BLaER1 (cell line): ENCODE results near the gene TMEM80.
"Not testable (repeated sequence)": the region's sequence is repeated elsewhere in the genome, so short reads cannot be mapped to it uniquely, and the experiment has no call there.

ENCODE experiments used
- H3K27ac ChIP-seq: shearing (Covaris generic); formaldehyde crosslinking; 2 replicates; pipeline ENCODE4 v1.8.1; 2022
- H3K27me3 ChIP-seq: shearing (Covaris generic); formaldehyde crosslinking; 2 replicates; pipeline ENCODE4 v1.8.1; 2022
- H3K36me3 ChIP-seq: shearing (Covaris generic); formaldehyde crosslinking; 2 replicates; pipeline ENCODE4 v1.8.1; 2022
- H3K4me1 ChIP-seq: shearing (Covaris generic); formaldehyde crosslinking; 2 replicates; pipeline ENCODE4 v1.8.1; 2022
- H3K4me2 ChIP-seq: shearing (Covaris generic); formaldehyde crosslinking; 2 replicates; pipeline ENCODE4 v1.8.1; 2022
- H3K4me3 ChIP-seq: shearing (Covaris generic); formaldehyde crosslinking; 2 replicates; pipeline ENCODE4 v1.8.1; 2022
- H3K9ac ChIP-seq: shearing (Covaris generic); formaldehyde crosslinking; 2 replicates; pipeline ENCODE4 v1.8.1; 2022
- H3K9me3 ChIP-seq: shearing (Covaris generic); formaldehyde crosslinking; 2 replicates; pipeline ENCODE4 v1.8.1; 2022
- H4K20me1 ChIP-seq: shearing (Covaris generic); formaldehyde crosslinking; 2 replicates; pipeline ENCODE4 v1.8.1; 2022
- Cebpa-rat ChIP-seq: shearing (Covaris generic); IDR thresholded peaks from 2 replicates; pipeline ENCODE4 v1.8.1; 2022

Gene TMEM80

GRCh38 chr11:678297-678696 lies 17.3 kb upstream of the TMEM80 start:
- H3K36me3 ChIP-seq, result peaks cover 88% of the 10 kb centered on the region
- TF ChIP-seq Cebpa-rat, result no peak
- H4K20me1 ChIP-seq, result peaks cover 19% of the 10 kb centered on the region; the same call in 1 of the 2 replicates
- no peak overlapping the region for H3K4me3 ChIP-seq
- no peak overlapping the region for H3K4me2 ChIP-seq
- no peak overlapping the region for H3K27ac ChIP-seq
- H3K27me3 ChIP-seq, result no peaks in the 10 kb centered on the region
- peaks cover 4% of the 10 kb centered on the region; the same call in 1 of the 2 replicates for H3K9me3 ChIP-seq
- H3K4me1 ChIP-seq, result no peaks in the 10 kb centered on the region
- no peak overlapping the region for H3K9ac ChIP-seq

GRCh38 chr11:679271-680207 lies 16.1 kb upstream of the TMEM80 start:
- peaks cover 11% of the 10 kb centered on the region; the same call in 1 of the 2 replicates for H4K20me1 ChIP-seq
- no peak for TF ChIP-seq Cebpa-rat
- no peak overlapping the region for H3K4me2 ChIP-seq
- H3K9me3 ChIP-seq, result peaks cover 4% of the 10 kb centered on the region; the same call in 1 of the 2 replicates
- no peaks in the 10 kb centered on the region for H3K4me1 ChIP-seq
- no peak overlapping the region for H3K4me3 ChIP-seq
- H3K36me3 ChIP-seq, result peaks cover 88% of the 10 kb centered on the region
- H3K27ac ChIP-seq, result no peak overlapping the region
- no peaks in the 10 kb centered on the region for H3K27me3 ChIP-seq
- no peak overlapping the region for H3K9ac ChIP-seq

GRCh38 chr11:680476-680875 lies 15.1 kb upstream of the TMEM80 start:
- no peak overlapping the region for H3K4me3 ChIP-seq
- no peak overlapping the region for H3K27ac ChIP-seq
- H3K4me1 ChIP-seq, result no peaks in the 10 kb centered on the region
- TF ChIP-seq Cebpa-rat, result no peak
- peaks cover 11% of the 10 kb centered on the region; the same call in 1 of the 2 replicates for H4K20me1 ChIP-seq
- no peaks in the 10 kb centered on the region for H3K27me3 ChIP-seq
- H3K36me3 ChIP-seq, result peaks cover 88% of the 10 kb centered on the region
- no peak overlapping the region for H3K4me2 ChIP-seq
- peaks cover 4% of the 10 kb centered on the region; the same call in 1 of the 2 replicates for H3K9me3 ChIP-seq
- no peak overlapping the region for H3K9ac ChIP-seq

- Histone ChIP-seq H3K36me3 (peaks cover 90% of the 10 kb centered on the region), H3K27me3 (no peaks in the 10 kb centered on the region), H3K4me3 (no peak overlapping the region), H3K9me3 (peaks cover 4% of the 10 kb centered on the region; the same call in 1 of the 2 replicates), H3K27ac (no peak overlapping the region), H4K20me1 (peaks cover 11% of the 10 kb centered on the region; the same call in 1 of the 2 replicates), H3K9ac (no peak overlapping the region), H3K4me1 (no peaks in the 10 kb centered on the region), H3K4me2 (no peak overlapping the region)
- TF ChIP-seq Cebpa-rat, result no peak
Observed at GRCh38 chr11:680970-681369, 14.6 kb upstream of the TMEM80 start.

GRCh38 chr11:686451-687243 lies 9.0 kb upstream of the TMEM80 start:
- Histone ChIP-seq H3K36me3 (peaks cover 96% of the 10 kb centered on the region), H3K27me3 (no peaks in the 10 kb centered on the region), H4K20me1 (peaks cover 61% of the 10 kb centered on the region), H3K4me2 (no peak overlapping the region), H3K9ac (no peak overlapping the region), H3K27ac (no peak overlapping the region), H3K9me3 (peaks cover 4% of the 10 kb centered on the region; the same call in 1 of the 2 replicates), H3K4me1 (peaks cover 38% of the 10 kb centered on the region), H3K4me3 (no peak overlapping the region)
- TF ChIP-seq Cebpa-rat, result no peak

GRCh38 chr11:687751-688150 lies 7.9 kb upstream of the TMEM80 start:
- Histone ChIP-seq H3K4me1 (peaks cover 49% of the 10 kb centered on the region), H3K27ac (no peak overlapping the region), H3K4me3 (no peak overlapping the region), H3K36me3 (peaks cover 89% of the 10 kb centered on the region), H3K9ac (no peak overlapping the region), H3K9me3 (no peaks in the 10 kb centered on the region), H3K27me3 (no peaks in the 10 kb centered on the region), H4K20me1 (peaks cover 61% of the 10 kb centered on the region), H3K4me2 (no peak overlapping the region)
- no peak for TF ChIP-seq Cebpa-rat

GRCh38 chr11:688681-689080 lies 6.9 kb upstream of the TMEM80 start:
- H3K36me3 ChIP-seq, result peaks cover 79% of the 10 kb centered on the region
- H4K20me1 ChIP-seq, result peaks cover 70% of the 10 kb centered on the region
- H3K9me3 ChIP-seq, result no peaks in the 10 kb centered on the region
- peak overlapping the region; percentile 44 for H3K27ac ChIP-seq
- TF ChIP-seq Cebpa-rat, result no peak
- H3K9ac ChIP-seq, result peak overlapping the region; percentile 38; the same call in 1 of the 2 replicates
- H3K4me3 ChIP-seq, result no peak overlapping the region
- H3K4me2 ChIP-seq, result peak overlapping the region; percentile 44
- H3K4me1 ChIP-seq, result peaks cover 59% of the 10 kb centered on the region
- H3K27me3 ChIP-seq, result no peaks in the 10 kb centered on the region

GRCh38 chr11:689625-690024 lies 6.0 kb upstream of the TMEM80 start:
- Histone ChIP-seq H3K27ac (no peak overlapping the region; the same call in 1 of the 2 replicates), H3K9me3 (no peaks in the 10 kb centered on the region), H3K9ac (peak overlapping the region; percentile 45; the same call in 1 of the 2 replicates), H3K4me1 (peaks cover 65% of the 10 kb centered on the region), H4K20me1 (peaks cover 75% of the 10 kb centered on the region), H3K27me3 (no peaks in the 10 kb centered on the region), H3K4me3 (no peak overlapping the region), H3K36me3 (peaks cover 70% of the 10 kb centered on the region), H3K4me2 (peak overlapping the region; percentile 44)
- no peak for TF ChIP-seq Cebpa-rat

- not testable (repeated sequence) for H3K9ac ChIP-seq, H3K4me3 ChIP-seq, H3K27ac ChIP-seq, H3K27me3 ChIP-seq, H3K9me3 ChIP-seq
- Histone ChIP-seq H3K36me3 (peaks cover 64% of the 10 kb centered on the region), H3K4me2 (peak overlapping the region; percentile 98; the same call in 1 of the 2 replicates), H3K4me1 (peaks cover 65% of the 10 kb centered on the region), H4K20me1 (peaks cover 75% of the 10 kb centered on the region)
Observed at GRCh38 chr11:690244-690643, 5.4 kb upstream of the TMEM80 start.
